ENCODE data around the gene LUZP2. TPM values are rescaled to one million over a fixed set of nuclear protein-coding genes. Genes with fewer than 3 reads are reported as not detected.

Gene LUZP2
- total RNA-seq, 1 donor from 2014 or later = not detected

DNA sequence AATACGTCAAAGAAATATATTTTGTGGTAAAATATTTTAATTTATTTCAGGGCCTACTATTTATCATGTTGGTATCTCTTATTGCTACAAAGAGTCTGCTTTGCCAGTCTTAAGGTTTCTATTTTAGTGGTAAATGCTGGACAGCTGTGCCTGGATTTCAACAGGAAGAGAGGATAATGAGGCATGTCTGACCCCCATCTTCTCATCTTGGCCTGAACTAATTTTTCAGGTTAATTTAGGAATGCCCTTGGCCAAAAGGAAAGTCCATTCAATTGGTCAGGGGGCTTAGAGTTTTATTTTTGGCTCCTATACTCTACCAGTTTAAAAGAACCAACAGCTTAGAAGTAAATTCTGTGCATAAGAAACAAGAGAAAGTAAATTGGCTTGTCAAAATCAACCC is 428.2 kb downstream of the LUZP2 start:
- no peak for DNase-seq
- no peaks in the 10 kb centered on the region for H3K36me3 ChIP-seq
- no peak overlapping the region for H3K4me3 ChIP-seq
- H3K27me3 ChIP-seq (ENCODE audit: low read depth) = no peaks in the 10 kb centered on the region
- H3K9me3 ChIP-seq = no peaks in the 10 kb centered on the region
- TF ChIP-seq, protein P1, sequence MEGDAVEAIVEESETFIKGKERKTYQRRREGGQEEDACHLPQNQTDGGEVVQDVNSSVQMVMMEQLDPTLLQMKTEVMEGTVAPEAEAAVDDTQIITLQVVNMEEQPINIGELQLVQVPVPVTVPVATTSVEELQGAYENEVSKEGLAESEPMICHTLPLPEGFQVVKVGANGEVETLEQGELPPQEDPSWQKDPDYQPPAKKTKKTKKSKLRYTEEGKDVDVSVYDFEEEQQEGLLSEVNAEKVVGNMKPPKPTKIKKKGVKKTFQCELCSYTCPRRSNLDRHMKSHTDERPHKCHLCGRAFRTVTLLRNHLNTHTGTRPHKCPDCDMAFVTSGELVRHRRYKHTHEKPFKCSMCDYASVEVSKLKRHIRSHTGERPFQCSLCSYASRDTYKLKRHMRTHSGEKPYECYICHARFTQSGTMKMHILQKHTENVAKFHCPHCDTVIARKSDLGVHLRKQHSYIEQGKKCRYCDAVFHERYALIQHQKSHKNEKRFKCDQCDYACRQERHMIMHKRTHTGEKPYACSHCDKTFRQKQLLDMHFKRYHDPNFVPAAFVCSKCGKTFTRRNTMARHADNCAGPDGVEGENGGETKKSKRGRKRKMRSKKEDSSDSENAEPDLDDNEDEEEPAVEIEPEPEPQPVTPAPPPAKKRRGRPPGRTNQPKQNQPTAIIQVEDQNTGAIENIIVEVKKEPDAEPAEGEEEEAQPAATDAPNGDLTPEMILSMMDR (IDR thresholded peaks at IDR 0.05) = no peak
- no peak for ATAC-seq
- no peak overlapping the region for H3K27ac ChIP-seq
- intact Hi-C loops (cut with DNase I) = no loop called here
- H3K4me1 ChIP-seq = no peaks in the 10 kb centered on the region

DNA sequence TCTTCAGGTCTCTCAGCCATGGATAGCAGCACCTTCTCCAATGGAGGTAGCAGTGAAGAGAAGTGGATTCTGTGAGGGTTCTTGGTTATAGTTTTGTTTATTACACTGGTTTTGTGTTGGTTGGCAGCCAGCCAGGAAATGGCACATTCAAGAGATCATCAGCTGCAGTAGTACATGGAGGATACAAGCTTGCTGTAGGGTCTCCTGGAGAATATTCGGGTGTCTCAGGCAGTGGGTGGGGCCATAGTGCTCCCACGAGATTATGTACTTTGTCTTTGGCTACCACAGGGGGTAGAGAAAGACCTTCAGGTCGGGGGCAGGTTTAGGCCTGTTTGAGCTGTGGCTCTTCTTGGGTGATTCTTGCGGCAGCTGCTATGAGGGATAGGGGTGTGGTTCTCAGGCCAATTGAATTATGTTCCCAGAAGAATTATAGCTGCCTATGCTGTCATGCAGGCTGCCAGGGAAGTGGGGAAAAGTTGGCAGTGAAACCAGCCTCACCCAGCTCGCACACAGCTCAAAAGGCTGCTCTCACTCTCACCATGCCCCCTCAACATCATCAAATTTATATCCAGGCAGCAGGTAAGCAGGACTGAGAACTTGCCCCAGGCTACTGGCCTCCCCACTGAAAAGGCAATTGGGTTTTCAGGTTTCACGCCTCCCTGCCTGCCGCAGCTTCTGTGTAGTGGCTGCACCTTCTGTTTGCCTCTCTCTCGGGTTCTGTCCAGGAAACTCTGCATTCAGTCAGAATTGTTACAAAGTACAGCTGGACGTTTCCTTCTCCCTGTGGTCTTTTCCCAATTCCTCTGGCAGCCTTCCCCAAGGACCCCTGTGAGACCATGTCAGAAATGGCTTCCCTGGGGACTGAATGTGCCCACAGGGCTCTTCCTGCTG is 435.5 kb downstream of the LUZP2 start:
- H3K27me3 ChIP-seq (ENCODE audit: low read depth) = no peaks in the 10 kb centered on the region
- DNase-seq = no peak
- H3K27ac ChIP-seq = no peak overlapping the region
- H3K9me3 ChIP-seq = no peaks in the 10 kb centered on the region
- TF ChIP-seq, protein P1 (IDR thresholded peaks at IDR 0.05) = no peak
- no peak for ATAC-seq
- H3K4me1 ChIP-seq = no peaks in the 10 kb centered on the region
- no peaks in the 10 kb centered on the region for H3K36me3 ChIP-seq
- intact Hi-C loops (cut with DNase I) = no loop called here
- H3K4me3 ChIP-seq = no peak overlapping the region

DNA sequence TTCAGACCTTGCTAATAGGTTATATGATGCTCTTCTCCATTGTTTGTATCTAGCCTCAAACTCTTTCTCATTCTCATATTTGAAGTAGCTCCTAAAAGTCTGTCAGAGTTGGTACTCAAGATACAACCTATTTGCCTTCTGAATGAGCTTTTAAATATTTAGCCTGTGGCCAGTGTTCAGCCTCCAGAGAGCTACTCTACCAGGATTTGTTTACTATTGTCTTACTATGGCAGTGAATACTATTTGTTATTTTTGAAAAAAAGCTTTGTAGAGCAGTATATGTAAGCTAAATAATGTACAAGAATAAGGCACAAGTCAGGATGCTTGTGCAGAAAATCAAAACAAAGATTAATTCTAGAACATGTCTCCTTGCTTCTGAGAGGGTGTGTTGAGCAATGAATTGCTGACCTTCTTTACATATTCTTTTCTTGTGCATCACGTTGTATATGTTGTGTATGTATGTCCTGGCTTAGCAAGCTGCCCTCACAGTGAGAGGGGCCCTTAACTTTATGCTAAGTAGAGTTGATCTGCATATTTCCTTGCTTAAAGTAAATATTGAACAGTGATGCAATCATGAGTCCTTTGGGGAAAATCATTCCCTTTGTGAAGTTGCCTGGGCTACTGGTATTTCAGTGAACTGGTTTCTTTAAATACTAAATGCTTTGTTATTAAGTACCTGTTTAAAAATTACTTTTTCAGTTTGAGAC is 438.0 kb downstream of the LUZP2 start:
- Histone ChIP-seq H3K27me3 (ENCODE audit: low read depth) (no peaks in the 10 kb centered on the region), H3K4me3 (no peak overlapping the region), H3K27ac (no peak overlapping the region), H3K36me3 (no peaks in the 10 kb centered on the region), H3K9me3 (no peaks in the 10 kb centered on the region), H3K4me1 (no peaks in the 10 kb centered on the region)
- TF ChIP-seq, protein P1 (IDR thresholded peaks at IDR 0.05) = no peak
- intact Hi-C loops (cut with DNase I) = no loop called here
- DNase-seq = no peak
- no peak for ATAC-seq

DNA sequence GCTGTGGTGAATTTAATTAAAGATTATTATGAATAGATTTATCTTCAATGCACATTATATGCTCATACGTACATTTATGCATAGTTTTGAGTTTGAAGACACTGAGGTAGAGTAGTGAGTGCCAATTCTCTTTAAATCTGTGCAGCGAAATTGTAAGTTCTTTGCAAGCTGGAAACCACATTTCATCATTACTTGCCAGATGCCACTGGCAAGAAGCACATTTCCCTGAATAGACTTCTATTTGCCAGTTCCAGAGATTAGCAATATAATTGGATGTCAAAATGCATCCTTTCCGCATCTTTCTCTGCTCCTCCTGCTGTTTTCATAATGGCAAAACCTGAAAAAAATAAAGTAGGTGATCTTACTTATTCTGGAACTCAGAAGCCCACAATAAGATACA is 448.0 kb downstream of the LUZP2 start:
- intact Hi-C loops (cut with DNase I) = no loop called here
- no peak for ATAC-seq
- Histone ChIP-seq H3K27me3 (ENCODE audit: low read depth) (no peaks in the 10 kb centered on the region), H3K9me3 (no peaks in the 10 kb centered on the region), H3K4me3 (no peak overlapping the region), H3K27ac (no peak overlapping the region), H3K4me1 (no peaks in the 10 kb centered on the region), H3K36me3 (no peaks in the 10 kb centered on the region)
- no peak for DNase-seq
- TF ChIP-seq, protein P1 (IDR thresholded peaks at IDR 0.05) = no peak

DNA sequence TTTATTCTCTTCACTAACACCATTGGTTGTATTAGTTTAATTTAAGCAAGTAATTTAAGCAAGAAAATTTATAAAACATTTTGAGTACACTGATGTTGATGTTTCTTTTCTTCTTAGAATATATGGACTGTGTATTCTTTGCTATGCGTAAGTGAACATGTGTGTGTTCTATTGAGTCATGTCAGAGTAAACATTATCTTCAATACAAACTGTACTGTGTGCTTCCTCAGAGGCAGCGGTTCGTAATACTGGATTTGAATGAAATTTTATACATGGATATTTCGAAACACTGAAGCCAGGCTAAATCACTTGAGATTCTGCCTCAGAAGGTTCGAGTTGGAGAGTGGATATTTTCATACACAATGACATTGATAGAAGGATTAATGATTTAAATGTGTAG is 452.6 kb downstream of the LUZP2 start:
- intact Hi-C loops (cut with DNase I) = no loop called here
- Histone ChIP-seq H3K27me3 (ENCODE audit: low read depth) (no peaks in the 10 kb centered on the region), H3K36me3 (no peaks in the 10 kb centered on the region), H3K9me3 (no peaks in the 10 kb centered on the region), H3K27ac (no peak overlapping the region), H3K4me3 (no peak overlapping the region), H3K4me1 (no peaks in the 10 kb centered on the region)
- no peak for DNase-seq
- TF ChIP-seq, protein P1 (IDR thresholded peaks at IDR 0.05) = no peak
- ATAC-seq = no peak

Measured in lower lobe of right lung (tissue), 2 donors.